SK-N-SH (cell line): ENCODE data around the gene TMEM129. TPM values are rescaled to one million over a fixed set of nuclear protein-coding genes. Genes with fewer than 3 reads are reported as not detected.

ENCODE experiments used
- CTCF ChIA-PET: fragments of 300-600, 350-600 bp; formaldehyde crosslinking; extraction: SDS; loops from one replicate; lab custom pipeline; 2021; lab: Yijun Ruan, JAX
- POLR2A ChIA-PET: fragments of 350-600 bp; sonication (Branson Sonifier 250); formaldehyde crosslinking; extraction: SDS; loops from one replicate; lab custom pipeline; 2020; ENCODE audit warnings: antibody characterized with exemption, inconsistent platforms; lab: Yijun Ruan, JAX
- DNase-seq: peaks from one replicate; pipeline ENCODE4 v3.0.0; 2012
- H2AFZ ChIP-seq: fragments of 200-600 bp; sonication (generic); 2 replicates; pipeline ENCODE4 v1.8.1; 2016; ENCODE audit warnings: antibody characterized with exemption, mild to moderate bottlenecking, low read depth
- H3F3A ChIP-seq: fragments of 200-600 bp; sonication (generic); replicated peaks from 2 replicates; pipeline ENCODE3; 2016; ENCODE audit warnings: antibody characterized with exemption, mild to moderate bottlenecking; ENCODE audit not compliant: insufficient read depth
- H3K27ac ChIP-seq, 2 experiments: fragments of 200-500 bp in 1 of 2; fragments of 200-600 bp in 1 of 2; sonication (Bioruptor generic) in 1 of 2; sonication (generic), shearing (Covaris generic) in 1 of 2; 2 replicates each; pipeline versions ENCODE4 v1.5.1 to v1.6.1; 2014 to 2016; ENCODE audit warnings: low read depth in 2 of 2, inconsistent platforms in 1 of 2, low read length in 1 of 2, mild to moderate bottlenecking in 1 of 2, mixed read lengths in 1 of 2
- H3K27me3 ChIP-seq: fragments of 200-600 bp; sonication (generic), shearing (Covaris generic); 2 replicates; pipeline ENCODE4 v1.6.1; 2016; ENCODE audit warnings: mixed run types; ENCODE audit not compliant: insufficient read depth
- H3K36me3 ChIP-seq, 2 experiments: fragments of 200-500 bp in 1 of 2; fragments of 200-600 bp in 1 of 2; sonication (Bioruptor generic) in 1 of 2; sonication (generic) in 1 of 2; replicated peaks in 1 of 2; 2 replicates each; pipeline versions ENCODE3 to v1.5.1; 2014 to 2016; ENCODE audit warnings: low read length in 1 of 2, mild to moderate bottlenecking in 1 of 2; ENCODE audit not compliant: insufficient read depth in 2 of 2, control insufficient read depth in 1 of 2
- H3K4me1 ChIP-seq, 2 experiments: fragments of 200-500 bp in 1 of 2; fragments of 200-600 bp in 1 of 2; sonication (Bioruptor generic) in 1 of 2; sonication (generic), shearing (Covaris generic) in 1 of 2; 2 replicates each; pipeline versions ENCODE4 v1.5.1 to v1.6.1; 2014 to 2016; ENCODE audit warnings: low read depth in 1 of 2, low read length in 1 of 2, mixed run types in 1 of 2; ENCODE audit not compliant: insufficient read depth in 2 of 2, control insufficient read depth in 1 of 2
- H3K4me2 ChIP-seq: fragments of 200-600 bp; sonication (generic), shearing (Covaris generic); 2 replicates; pipeline ENCODE4 v1.6.1; 2017; ENCODE audit warnings: mixed run types
- H3K4me3 ChIP-seq, 2 experiments: fragments of 200-500 bp in 1 of 2; fragments of 200-600 bp in 1 of 2; sonication (Bioruptor generic) in 1 of 2; sonication (generic), shearing (Covaris generic) in 1 of 2; 2 replicates each; pipeline versions ENCODE4 v1.5.1 to v1.8.1; 2014 to 2016; ENCODE audit warnings: low read depth in 2 of 2, inconsistent platforms in 1 of 2, low read length in 1 of 2, mild to moderate bottlenecking in 1 of 2, mixed read lengths in 1 of 2, moderate library complexity in 1 of 2
- H3K79me2 ChIP-seq: fragments of 200-600 bp; sonication (generic); 2 replicates; pipeline ENCODE4 v1.8.1; 2017; ENCODE audit warnings: mild to moderate bottlenecking; ENCODE audit not compliant: insufficient read depth
- H3K9ac ChIP-seq: fragments of 200-600 bp; sonication (generic); 2 replicates; pipeline ENCODE4 v1.6.1; 2017; ENCODE audit warnings: mixed run types
- H3K9me2 ChIP-seq: fragments of 200-600 bp; sonication (generic); 2 replicates; pipeline ENCODE4 v1.6.1; 2017; ENCODE audit warnings: mixed run types
- H3K9me3 ChIP-seq: fragments of 200-600 bp; sonication (generic); 2 replicates; pipeline ENCODE4 v1.6.1; 2017; ENCODE audit warnings: mixed run types, mild to moderate bottlenecking, moderate library complexity
- H4K20me1 ChIP-seq: fragments of 200-600 bp; sonication (generic); 2 replicates; pipeline ENCODE4 v1.6.1; 2017; ENCODE audit warnings: mild to moderate bottlenecking, mixed run types; ENCODE audit not compliant: insufficient read depth
- EP300 ChIP-seq, 2 experiments: IDR thresholded peaks; 2 replicates each; pipeline versions ENCODE4 v1.4.0 to v1.6.1; 2012; ENCODE audit warnings: borderline replicate concordance in 1 of 2, low read depth in 1 of 2, low read length in 1 of 2
- FOSL2 ChIP-seq: IDR thresholded peaks from 2 replicates; pipeline ENCODE4 v1.4.0; 2012; ENCODE audit warnings: low read depth, mild to moderate bottlenecking, moderate library complexity, borderline replicate concordance
- FOXM1 ChIP-seq: IDR thresholded peaks from 2 replicates; pipeline ENCODE4 v1.4.0; 2012; ENCODE audit warnings: low read depth, mild to moderate bottlenecking
- GABPA ChIP-seq: IDR thresholded peaks from 2 replicates; pipeline ENCODE4 v1.4.0; 2012; ENCODE audit warnings: low read depth, mild to moderate bottlenecking
- GATA2 ChIP-seq: sonication (generic); formaldehyde crosslinking; IDR thresholded peaks from 2 replicates; pipeline ENCODE4 v1.5.0; 2020; ENCODE audit warnings: mild to moderate bottlenecking, missing genetic modification reagents
- JUND ChIP-seq: IDR thresholded peaks from 2 replicates; pipeline ENCODE4 v1.4.0; 2012
- MAX ChIP-seq: IDR thresholded peaks from 2 replicates; pipeline ENCODE4 v1.4.0; 2012; ENCODE audit warnings: low read depth
- MXI1 ChIP-seq: IDR thresholded peaks from 2 replicates; pipeline ENCODE4 v1.6.1; 2012; ENCODE audit warnings: mild to moderate bottlenecking, low read depth, low read length, improper control_type of control experiment
- NFIC ChIP-seq: IDR thresholded peaks from 2 replicates; pipeline ENCODE4 v1.4.0; 2012; ENCODE audit warnings: borderline replicate concordance
- POLR2AphosphoS5 ChIP-seq: IDR thresholded peaks from 2 replicates; pipeline ENCODE4 v1.6.1; 2012; ENCODE audit warnings: low read depth, low read length
- RAD21 ChIP-seq: IDR thresholded peaks from 2 replicates; pipeline ENCODE4 v1.6.1; 2012; ENCODE audit warnings: mild to moderate bottlenecking, low read length
- RFX5 ChIP-seq: IDR thresholded peaks from 2 replicates; pipeline ENCODE4 v1.6.1; 2012; ENCODE audit warnings: mild to moderate bottlenecking, improper control_type of control experiment, low read length
- RXRA ChIP-seq: IDR thresholded peaks from 2 replicates; pipeline ENCODE4 v1.4.0; 2012; ENCODE audit warnings: low read depth, mild to moderate bottlenecking, borderline replicate concordance
- SIN3A ChIP-seq: IDR thresholded peaks from 2 replicates; pipeline ENCODE4 v1.6.1; 2012; ENCODE audit warnings: low read depth, mild to moderate bottlenecking, low read length, moderate library complexity, borderline replicate concordance
- SMC3 ChIP-seq: IDR thresholded peaks from 2 replicates; pipeline ENCODE4 v1.6.1; 2012; ENCODE audit warnings: low read depth, low read length, improper control_type of control experiment
- TAF1 ChIP-seq: IDR thresholded peaks from 2 replicates; pipeline ENCODE4 v1.6.1; 2012; ENCODE audit warnings: low read depth, mild to moderate bottlenecking, low read length, moderate library complexity, borderline replicate concordance
- USF1 ChIP-seq: IDR thresholded peaks from 2 replicates; pipeline ENCODE4 v1.4.0; 2012; ENCODE audit warnings: low read depth, borderline replicate concordance
- USF2 ChIP-seq: fragments of 150-350 bp; IDR thresholded peaks from 2 replicates; pipeline ENCODE4 v1.6.1; 2017; ENCODE audit warnings: antibody characterized with exemption, low read length, low read depth, borderline replicate concordance
- ZBTB33 ChIP-seq: IDR thresholded peaks from 2 replicates; pipeline ENCODE4 v1.4.0; 2012; ENCODE audit warnings: low read depth, borderline replicate concordance
- WGBS: methylation state at CpG from one replicate; pipeline ENCODE4 v1.1.6; 2017; ENCODE audit warnings: low lambda C conversion rate; 5-methylcytosine and 5-hydroxymethylcytosine counted together
- polyA plus RNA-seq, 3 experiments: library from polyadenylated mRNA; depleted of rRNA; stranded (reverse); fragments of >200 nt; gene quantifications; 2 replicates each; pipeline ENCODE4 v1.2.3, GENCODE V29; 2012

Gene TMEM129
- polyA plus RNA-seq, 1 of the 3 experiments (the other 2 are of a cell fraction): 36.5 TPM

GRCh38 chr4:1753697-1754311 is 32.7 kb upstream of the TMEM129 start:
- Histone ChIP-seq H4K20me1 (no peaks in the 10 kb centered on the region), H3K9me2 (no peaks in the 10 kb centered on the region), H3K79me2 (no peaks in the 10 kb centered on the region), H3K4me2 (no peak overlapping the region), H3K36me3 (no peaks in the 10 kb centered on the region), H3K4me1 (peaks cover 0 to 30% of the 10 kb centered on the region in 2 experiments; a peak in 1 of 4 replicates), H3K4me3 (no peak overlapping the region), H3F3A (no peaks in the 10 kb centered on the region), H3K9me3 (no peaks in the 10 kb centered on the region), H3K9ac (no peak overlapping the region), H3K27ac (peak overlapping the region in 1 of 2 experiments; percentile 34; a peak in 1 of 4 replicates), H2AFZ (no peak overlapping the region), H3K27me3 (no peaks in the 10 kb centered on the region)
- TF ChIP-seq TAF1: no peak
- TF ChIP-seq JUND: no peak
- TF ChIP-seq RXRA: no peak
- no peak for TF ChIP-seq FOSL2
- no peak for TF ChIP-seq EP300 (IDR thresholded peaks at IDR 0.05; ENCODE audit: borderline replicate concordance in 1 of 2, low read depth in 1 of 2, low read length in 1 of 2)
- TF ChIP-seq MXI1: no peak
- ChIA-PET POLR2A (no interaction called here), CTCF (interaction anchor here (0.8 to 12.0 kb wide), 10 partner anchors 9 to 174 kb away, joined by 3 to 88 read pairs (median 4); no protein-coding TSS in a partner anchor)
- no peak for DNase-seq
- 88% methylated on average over 5 of the region's 15 CpGs for WGBS

GRCh38 chr4:1753294-1753696 is 32.2 kb upstream of the TMEM129 start:
- H3F3A ChIP-seq: no peaks in the 10 kb centered on the region
- H3K4me3 ChIP-seq: no peak overlapping the region
- DNase-seq: no peak
- H3K9me3 ChIP-seq: no peaks in the 10 kb centered on the region
- H2AFZ ChIP-seq: no peak overlapping the region
- H3K9me2 ChIP-seq: no peaks in the 10 kb centered on the region
- WGBS: 60% methylated on average over 2 of the region's 10 CpGs
- H4K20me1 ChIP-seq: no peaks in the 10 kb centered on the region
- no peaks in the 10 kb centered on the region for H3K36me3 ChIP-seq
- no peak for TF ChIP-seq RXRA
- no peak for TF ChIP-seq EP300 (IDR thresholded peaks at IDR 0.05; ENCODE audit: borderline replicate concordance in 1 of 2, low read depth in 1 of 2, low read length in 1 of 2)
- no peak for TF ChIP-seq USF1
- TF ChIP-seq GATA2 (CRISPR knock-in tag): no peak
- TF ChIP-seq ZBTB33: no peak
- TF ChIP-seq SIN3A: no peak
- TF ChIP-seq MAX: no peak
- TF ChIP-seq USF2: no peak
- no peak for TF ChIP-seq MXI1
- no peak for TF ChIP-seq TAF1
- no peak for TF ChIP-seq POLR2AphosphoS5
- TF ChIP-seq GABPA: no peak
- TF ChIP-seq NFIC: no peak
- TF ChIP-seq SMC3: no peak
- TF ChIP-seq RFX5: no peak
- TF ChIP-seq RAD21: no peak
- no peak for TF ChIP-seq FOXM1
- H3K27ac ChIP-seq: peak overlapping the region in 1 of 2 experiments; percentile 14; a peak in 1 of 4 replicates
- H3K27me3 ChIP-seq: no peaks in the 10 kb centered on the region
- no peak overlapping the region for H3K9ac ChIP-seq
- no peaks in the 10 kb centered on the region for H3K79me2 ChIP-seq
- ChIA-PET CTCF (interaction anchor here (1.3 to 12.0 kb wide), 5 partner anchors 8 to 157 kb away, joined by 3 to 88 read pairs (median 5); partner anchors contain the start of gene TMEM129), POLR2A (no interaction called here)
- no peak overlapping the region for H3K4me2 ChIP-seq
- H3K4me1 ChIP-seq: peaks cover 0 to 33% of the 10 kb centered on the region in 2 experiments; a peak in 1 of 4 replicates
